Mesenchymal stem cell (in vitro differentiated cells and primary cell): ENCODE data around the gene IGFBP2.

Source experiments
- DNase-seq: peaks from one replicate; pipeline ENCODE4 v3.0.0-alpha.2; 2013
- H2AFZ ChIP-seq: one replicate; pipeline ENCODE4 v1.6.1; 2013; ENCODE audit warnings: low read depth, mild to moderate bottlenecking, control low read depth, inconsistent platforms, low read length, moderate library complexity
- H2AK5ac ChIP-seq: 2 replicates; pipeline ENCODE4 v1.6.1; 2013; ENCODE audit warnings: low read length, moderate library complexity, mild to moderate bottlenecking, inconsistent platforms; ENCODE audit not compliant: severe bottlenecking
- H2BK120ac ChIP-seq: one replicate; pipeline ENCODE4 v1.6.1; 2013; ENCODE audit warnings: low read depth, mild to moderate bottlenecking, inconsistent platforms, low read length, moderate library complexity
- H2BK12ac ChIP-seq, 2 experiments: one replicate each; pipeline ENCODE4 v1.6.1; 2013; ENCODE audit warnings: inconsistent platforms in 2 of 2, low read length in 2 of 2, mild to moderate bottlenecking in 2 of 2, moderate library complexity in 2 of 2, control low read depth in 1 of 2
- H2BK15ac ChIP-seq: one replicate; pipeline ENCODE4 v1.6.1; 2013; ENCODE audit warnings: mild to moderate bottlenecking, low read depth, inconsistent platforms; ENCODE audit not compliant: poor library complexity, severe bottlenecking
- H2BK5ac ChIP-seq: 2 replicates; pipeline ENCODE4 v1.6.1; 2013; ENCODE audit warnings: low read depth, mild to moderate bottlenecking, low read length, control low read depth, inconsistent platforms; ENCODE audit not compliant: poor library complexity, severe bottlenecking
- H3K14ac ChIP-seq, 2 experiments: one replicate each; pipeline ENCODE4 v1.6.1; 2013; ENCODE audit warnings: inconsistent platforms in 2 of 2, low read length in 2 of 2, control low read depth in 1 of 2, mild to moderate bottlenecking in 1 of 2, moderate library complexity in 1 of 2
- H3K18ac ChIP-seq, 2 experiments: one replicate each; pipeline ENCODE4 v1.6.1; 2013; ENCODE audit warnings: inconsistent platforms in 2 of 2, low read length in 2 of 2, control low read depth in 1 of 2, low read depth in 1 of 2, mild to moderate bottlenecking in 1 of 2
- H3K23ac ChIP-seq, 2 experiments: one replicate each; pipeline ENCODE4 v1.6.1; 2013; ENCODE audit warnings: inconsistent platforms in 2 of 2, low read length in 2 of 2, mild to moderate bottlenecking in 2 of 2, moderate library complexity in 2 of 2, control low read depth in 1 of 2
- H3K27ac ChIP-seq: 2 replicates; pipeline ENCODE4 v1.5.1; 2013; ENCODE audit warnings: mild to moderate bottlenecking, moderate library complexity, low read length, control low read depth, inconsistent platforms; ENCODE audit not compliant: poor library complexity, severe bottlenecking
- H3K27me3 ChIP-seq, 2 experiments: 2 replicates each; pipeline versions ENCODE4 v1.6.1 to v1.7.0; 2013; ENCODE audit warnings: low read length in 2 of 2, mild to moderate bottlenecking in 2 of 2, moderate library complexity in 2 of 2, control low read depth in 1 of 2, inconsistent platforms in 1 of 2; ENCODE audit not compliant: control insufficient read depth in 1 of 2, insufficient read depth in 1 of 2
- H3K36me3 ChIP-seq, 2 experiments: 2 replicates each; pipeline versions ENCODE4 v1.6.1 to v1.7.0; 2013; ENCODE audit warnings: low read length in 2 of 2, control low read depth in 1 of 2, inconsistent platforms in 1 of 2, low read depth in 1 of 2, mild to moderate bottlenecking in 1 of 2; ENCODE audit not compliant: insufficient read depth in 2 of 2, control insufficient read depth in 1 of 2
- H3K4ac ChIP-seq, 2 experiments: one replicate each; pipeline ENCODE4 v1.6.1; 2013; ENCODE audit warnings: inconsistent platforms in 2 of 2, low read length in 2 of 2, mild to moderate bottlenecking in 2 of 2, moderate library complexity in 2 of 2, control low read depth in 1 of 2, low read depth in 1 of 2
- H3K4me1 ChIP-seq: 2 replicates; pipeline ENCODE4 v1.6.1; 2013; ENCODE audit warnings: low read depth, low read length, control low read depth; ENCODE audit not compliant: control insufficient read depth, insufficient read depth
- H3K4me2 ChIP-seq: 2 replicates; pipeline ENCODE4 v1.6.1; 2013; ENCODE audit warnings: low read length, mild to moderate bottlenecking, inconsistent platforms; ENCODE audit not compliant: poor library complexity, severe bottlenecking
- H3K4me3 ChIP-seq, 2 experiments: 2 replicates each; pipeline versions ENCODE4 v1.5.1 to v1.7.0; 2013; ENCODE audit warnings: low read length in 2 of 2, mild to moderate bottlenecking in 2 of 2, control low read depth in 1 of 2, low read depth in 1 of 2; ENCODE audit not compliant: insufficient read depth in 1 of 2
- H3K79me1 ChIP-seq: replicated peaks from 2 replicates; pipeline ENCODE4 v1.6.1; 2013; ENCODE audit warnings: mild to moderate bottlenecking, control low read depth, low read length, inconsistent platforms; ENCODE audit not compliant: poor library complexity, severe bottlenecking
- H3K9ac ChIP-seq: 2 replicates; pipeline ENCODE4 v1.7.0; 2013; ENCODE audit warnings: mild to moderate bottlenecking, low read length, moderate library complexity
- H3K9me3 ChIP-seq: 2 replicates; pipeline ENCODE4 v1.7.0; 2013; ENCODE audit warnings: mild to moderate bottlenecking, low read length; ENCODE audit not compliant: control insufficient read depth
- H4K8ac ChIP-seq: one replicate; pipeline ENCODE4 v1.6.1; 2013; ENCODE audit warnings: inconsistent platforms, mild to moderate bottlenecking, low read length, moderate library complexity
- H4K91ac ChIP-seq: one replicate; pipeline ENCODE4 v1.6.1; 2013; ENCODE audit warnings: mild to moderate bottlenecking, low read length, inconsistent platforms
- WGBS: methylation state at CpG from one replicate; pipeline ENCODE4 v1.1.7; 2013; ENCODE audit warnings: mixed read lengths; 5-methylcytosine and 5-hydroxymethylcytosine counted together

The IGFBP2 gene

DNA sequence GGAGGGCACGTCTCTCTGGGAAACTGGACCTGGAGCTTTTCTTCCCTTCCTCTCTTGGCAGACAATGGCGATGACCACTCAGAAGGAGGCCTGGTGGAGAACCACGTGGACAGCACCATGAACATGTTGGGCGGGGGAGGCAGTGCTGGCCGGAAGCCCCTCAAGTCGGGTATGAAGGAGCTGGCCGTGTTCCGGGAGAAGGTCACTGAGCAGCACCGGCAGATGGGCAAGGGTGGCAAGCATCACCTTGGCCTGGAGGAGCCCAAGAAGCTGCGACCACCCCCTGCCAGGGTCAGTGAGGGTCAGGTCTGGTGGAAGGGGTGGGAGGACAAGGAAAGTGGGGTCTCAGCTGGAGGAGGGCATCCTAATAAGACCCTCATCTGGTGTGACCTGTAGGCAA is 27.3 kb downstream of the IGFBP2 start:
- no peak overlapping the region for H2BK120ac ChIP-seq
- peaks cover 0 to 72% of the 10 kb centered on the region in 2 experiments for H3K36me3 ChIP-seq
- DNase-seq, result no peak
- 94% methylated on average over 10 of the region's 10 CpGs for WGBS
- H3K4ac ChIP-seq, result no peak overlapping the region
- H3K79me1 ChIP-seq, result peaks cover 25% of the 10 kb centered on the region
- H3K18ac ChIP-seq, result no peak overlapping the region
- no peak overlapping the region for H2BK15ac ChIP-seq
- no peaks in the 10 kb centered on the region for H3K9me3 ChIP-seq
- H3K14ac ChIP-seq, result no peak overlapping the region
- H3K27ac ChIP-seq, result no peak overlapping the region
- H2BK12ac ChIP-seq, result no peak overlapping the region
- H4K8ac ChIP-seq, result no peak overlapping the region
- no peak overlapping the region for H3K4me2 ChIP-seq
- peaks cover 20% of the 10 kb centered on the region for H3K4me1 ChIP-seq
- H2AK5ac ChIP-seq, result no peak overlapping the region
- no peak overlapping the region for H3K23ac ChIP-seq
- no peak overlapping the region for H3K4me3 ChIP-seq
- peaks cover 0 to 44% of the 10 kb centered on the region in 2 experiments for H3K27me3 ChIP-seq
- H2BK5ac ChIP-seq, result no peak overlapping the region
- no peak overlapping the region for H2AFZ ChIP-seq
- no peak overlapping the region for H4K91ac ChIP-seq
- no peak overlapping the region for H3K9ac ChIP-seq

GRCh38 chr2:216661051-216661450 is 27.8 kb downstream of the IGFBP2 start:
- no peak overlapping the region for H2BK5ac ChIP-seq
- peaks cover 23% of the 10 kb centered on the region for H3K79me1 ChIP-seq
- H3K9me3 ChIP-seq, result no peaks in the 10 kb centered on the region
- 97% methylated on average over 4 of the region's 5 CpGs for WGBS
- H3K4me1 ChIP-seq, result peaks cover 23% of the 10 kb centered on the region
- H4K91ac ChIP-seq, result no peak overlapping the region
- no peak overlapping the region for H3K14ac ChIP-seq
- no peak overlapping the region for H2BK15ac ChIP-seq
- no peak overlapping the region for H2AFZ ChIP-seq
- no peak for DNase-seq
- peaks cover 0 to 48% of the 10 kb centered on the region in 2 experiments for H3K27me3 ChIP-seq
- H3K18ac ChIP-seq, result no peak overlapping the region
- H4K8ac ChIP-seq, result no peak overlapping the region
- no peak overlapping the region for H3K9ac ChIP-seq
- no peak overlapping the region for H2BK120ac ChIP-seq
- H3K4ac ChIP-seq, result no peak overlapping the region
- H3K4me2 ChIP-seq, result no peak overlapping the region
- H3K4me3 ChIP-seq, result no peak overlapping the region
- H2BK12ac ChIP-seq, result no peak overlapping the region
- peaks cover 0 to 70% of the 10 kb centered on the region in 2 experiments for H3K36me3 ChIP-seq
- H3K23ac ChIP-seq, result no peak overlapping the region
- H2AK5ac ChIP-seq, result no peak overlapping the region
- H3K27ac ChIP-seq, result no peak overlapping the region

DNA sequence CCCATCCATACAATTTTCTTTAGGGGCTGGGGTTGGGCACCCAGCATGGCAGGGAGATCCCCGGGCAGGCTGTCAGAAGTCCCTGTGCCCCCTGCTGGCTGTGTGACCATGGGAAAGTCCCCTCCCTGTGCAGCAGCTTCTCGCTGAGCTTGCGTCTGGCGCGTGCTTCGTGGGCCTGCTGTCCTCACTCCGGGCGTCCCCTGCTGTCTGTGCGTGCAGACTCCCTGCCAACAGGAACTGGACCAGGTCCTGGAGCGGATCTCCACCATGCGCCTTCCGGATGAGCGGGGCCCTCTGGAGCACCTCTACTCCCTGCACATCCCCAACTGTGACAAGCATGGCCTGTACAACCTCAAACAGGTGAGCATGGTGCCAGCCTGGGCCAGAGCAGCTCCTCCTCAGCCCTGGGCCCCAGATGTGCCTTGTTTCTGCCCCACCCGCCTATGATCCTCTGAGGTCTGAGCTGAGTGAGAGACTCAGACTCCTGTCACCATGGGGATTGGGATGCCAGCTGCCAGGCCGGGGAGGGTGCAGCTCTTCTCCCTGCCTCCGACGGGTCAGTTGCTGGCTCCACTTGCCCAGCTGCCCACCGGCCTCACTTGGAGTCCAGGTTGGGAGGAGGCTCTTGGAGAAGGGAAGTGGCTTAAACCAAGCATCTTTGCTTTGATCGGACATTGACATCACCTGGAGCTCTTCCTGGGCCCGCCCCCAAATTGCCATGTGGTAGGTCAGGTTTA is 28.6 kb downstream of the IGFBP2 start:
- 93% methylated on average over 20 of the region's 20 CpGs for WGBS
- Histone ChIP-seq H3K4me1 (peaks cover 23% of the 10 kb centered on the region), H2AK5ac (no peak overlapping the region), H2BK15ac (no peak overlapping the region), H2AFZ (no peak overlapping the region), H3K4me2 (no peak overlapping the region), H3K14ac (no peak overlapping the region), H4K91ac (no peak overlapping the region), H3K4me3 (no peak overlapping the region), H2BK120ac (no peak overlapping the region), H3K9ac (no peak overlapping the region), H3K36me3 (peaks cover 0 to 63% of the 10 kb centered on the region in 2 experiments), H3K18ac (no peak overlapping the region), H4K8ac (no peak overlapping the region), H2BK5ac (no peak overlapping the region), H3K27me3 (peaks cover 0 to 46% of the 10 kb centered on the region in 2 experiments), H3K23ac (no peak overlapping the region), H3K79me1 (peaks cover 16% of the 10 kb centered on the region), H3K27ac (no peak overlapping the region), H3K4ac (no peak overlapping the region), H3K9me3 (no peaks in the 10 kb centered on the region), H2BK12ac (no peak overlapping the region)
- no peak for DNase-seq

- H2BK120ac ChIP-seq, result no peak overlapping the region
- H2AK5ac ChIP-seq, result no peak overlapping the region
- H3K23ac ChIP-seq, result no peak overlapping the region
- peak overlapping the region; percentile 19 for H2BK15ac ChIP-seq
- WGBS, result 96% methylated on average over 1 of the region's 1 CpG
- no peak overlapping the region for H3K9ac ChIP-seq
- no peak overlapping the region for H3K14ac ChIP-seq
- no peak overlapping the region for H3K18ac ChIP-seq
- peaks cover 9% of the 10 kb centered on the region for H3K79me1 ChIP-seq
- peaks cover 0 to 37% of the 10 kb centered on the region in 2 experiments for H3K27me3 ChIP-seq
- H3K4me3 ChIP-seq, result no peak overlapping the region
- no peak overlapping the region for H4K8ac ChIP-seq
- H3K36me3 ChIP-seq, result peaks cover 0 to 56% of the 10 kb centered on the region in 2 experiments
- H2AFZ ChIP-seq, result no peak overlapping the region
- H2BK5ac ChIP-seq, result no peak overlapping the region
- H4K91ac ChIP-seq, result no peak overlapping the region
- no peak overlapping the region for H3K27ac ChIP-seq
- H2BK12ac ChIP-seq, result no peak overlapping the region
- H3K4me2 ChIP-seq, result no peak overlapping the region
- H3K9me3 ChIP-seq, result no peaks in the 10 kb centered on the region
- peaks cover 19% of the 10 kb centered on the region for H3K4me1 ChIP-seq
- H3K4ac ChIP-seq, result no peak overlapping the region
- DNase-seq, result no peak
Observed at GRCh38 chr2:216663106-216663505, 29.9 kb downstream of the IGFBP2 start.
